DOHH2 (cell line): ENCODE measurements around the gene CCDC137.

Experiments
- CTCF ChIP-seq: fragments of 200-600 bp; sonication (generic); IDR thresholded peaks from one replicate; pipeline ENCODE4 v1.5.1; 2014; ENCODE audit warnings: antibody characterized with exemption, mild to moderate bottlenecking, low read depth, low read length; ENCODE audit not compliant: poor library complexity, severe bottlenecking
- EZH2phosphoT487 ChIP-seq: fragments of 200-600 bp; sonication (generic); IDR thresholded peaks from 2 replicates; pipeline ENCODE4 v1.6.1; 2017; ENCODE audit warnings: borderline replicate concordance, mild to moderate bottlenecking, antibody characterized with exemption, low read length, moderate library complexity, mixed read lengths

GRCh38 chr17:81719410-81720266 is 53.1 kb downstream of the CCDC137 start:
- TF ChIP-seq CTCF (no peak), EZH2phosphoT487 (no peak)
